Pancreas (tissue), 10 donors: ENCODE data around the gene ANP32D. TPM values are rescaled to one million over a fixed set of nuclear protein-coding genes. Genes with fewer than 3 reads are reported as not detected.
"Not testable (repeated sequence)": the region's sequence is repeated elsewhere in the genome, so short reads cannot be mapped to it uniquely, and the experiment has no call there.

ENCODE experiments used
- ATAC-seq, 4 donors: fragments of 200-7000 bp; cut with Tn5 transposase; one replicate each; pipeline versions ENCODE4 v1.8.0 to v1.9.1; 2020; ENCODE audit warnings: mild to moderate bottlenecking in 4 of 4, moderate library complexity in 4 of 4
- DNase-seq, 6 donors: peaks; one replicate each; pipeline ENCODE4 v3.0.0-alpha.2; 2020
- FAIRE-seq: peaks from 2 replicates; lab custom pipeline; 2012; peaks lifted over from hg19 to GRCh38; lab: Jason Lieb, UNC
- H3K27ac ChIP-seq, 4 donors: fragments of 200-600 bp; sonication (generic); 1 replicate in 3 of 4; 2 replicates in 1 of 4; pipeline versions ENCODE4 v1.5.0 to v1.8.0; 2020
- H3K27me3 ChIP-seq, 4 donors: fragments of 200-600 bp; one replicate each; pipeline ENCODE4 v1.8.0; 2021
- H3K36me3 ChIP-seq, 3 donors: fragments of 200-600 bp; sonication (generic) in 1 of 3; one replicate each; pipeline versions ENCODE4 v1.5.0 to v1.8.0; 2020 to 2021
- H3K4me1 ChIP-seq, 3 donors: fragments of 200-600 bp; one replicate each; pipeline ENCODE4 v1.8.0; 2021
- H3K4me3 ChIP-seq, 4 donors: fragments of 200-600 bp; sonication (generic) in 2 of 4; one replicate each; pipeline versions ENCODE4 v1.5.0 to v1.8.0; 2020 to 2021
- H3K9me3 ChIP-seq, 4 donors: fragments of 200-600 bp; one replicate each; pipeline ENCODE4 v1.8.0; 2021
- CTCF ChIP-seq, 4 donors: fragments of 200-600 bp; sonication (generic) in 3 of 4; IDR thresholded peaks; one replicate each; pipeline versions ENCODE4 v1.5.0 to v1.8.0; 2021; ENCODE audit warnings: antibody characterized with exemption in 4 of 4
- WGBS, 2 donors: extraction: QIAGEN DNeasy Blood & Tissue Kit; methylation state at CpG; one replicate each; pipeline ENCODE4 v1.1.7; 2013; 5-methylcytosine and 5-hydroxymethylcytosine counted together
- intact Hi-C, 3 donors: fragments of 100-400 bp; cut with DNase I; formaldehyde crosslinking; loops; one replicate each; pipeline versions ENCODE4 v1.11.1 to v1.14.2; 2022
- polyA plus RNA-seq, 2 donors: library from polyadenylated mRNA; stranded (reverse); fragments of 200-250 nt; gene quantifications; one replicate each; pipeline ENCODE4 v1.2.3, GENCODE V29; 2013
- total RNA-seq, 6 donors: library from RNA; stranded (reverse); fragmentation: NEBNext Ultra II Directional in 4 of 6; extraction: Animal tissue kit (Norgen Biotek cat#: 25700) in 4 of 6; gene quantifications; one replicate each; pipeline versions ENCODE4 v1.2.1 to v1.2.4, GENCODE V29; 2021 to 2023
- donor health status: healthy with polysubstance abuse.
- donor health status: DM: no; HTN: no; CAD: no; lungs with moderate emphysema.
- donor health status: DM: no; HTN: no; CAD: no.
- donor health status: control.
- donor health status: control.
- donor health status: Bipolar disorder and iron deficiency.
- donor health status: DM: yes; HTN: yes; CAD: no.
- donor health status: DM: no; HTN: no; CAD: no.
- donor health status: DM: no; HTN: no; CAD: no.
- donor health status: DM: yes; HTN: yes; CAD: no.

Gene ANP32D
- total and polyA plus RNA-seq, 8 donors, result 0.16 TPM; not detected in 7

GRCh38 chr12:48454667-48455066 is 17.7 kb upstream of the ANP32D start:
- Histone ChIP-seq H3K4me3 (no peak overlapping the region), H3K36me3 (no peaks in the 10 kb centered on the region), H3K4me1 (no peaks in the 10 kb centered on the region), H3K9me3 (no peaks in the 10 kb centered on the region), H3K27me3 (no peaks in the 10 kb centered on the region), H3K27ac (no peak overlapping the region)
- DNase-seq, result no peak
- peak in 1 of 4 donors; percentile 45 for ATAC-seq
- WGBS, 2 donors, result 77 to 92% methylated on average over 1 of the region's 1 CpG
- FAIRE-seq, result no peak
- no peak for TF ChIP-seq CTCF (IDR thresholded peaks at IDR 0.05)
- intact Hi-C loops, result no loop called here

GRCh38 chr12:48455116-48455515 is 17.2 kb upstream of the ANP32D start:
- Histone ChIP-seq H3K27ac (no peak overlapping the region), H3K4me1 (no peaks in the 10 kb centered on the region), H3K36me3 (no peaks in the 10 kb centered on the region), H3K4me3 (no peak overlapping the region), H3K9me3 (no peaks in the 10 kb centered on the region), H3K27me3 (no peaks in the 10 kb centered on the region)
- ATAC-seq, result no peak
- 54 to 57% methylated on average over 2 of the region's 2 CpGs for WGBS, 2 donors
- DNase-seq, result no peak
- no peak for TF ChIP-seq CTCF (IDR thresholded peaks at IDR 0.05)
- FAIRE-seq, result no peak
- intact Hi-C loops, result no loop called here

- ATAC-seq, result no peak
- no peak overlapping the region for H3K27ac ChIP-seq
- no peak overlapping the region for H3K4me3 ChIP-seq
- no peaks in the 10 kb centered on the region for H3K4me1 ChIP-seq
- intact Hi-C loops, result no loop called here
- no peaks in the 10 kb centered on the region for H3K9me3 ChIP-seq
- no peaks in the 10 kb centered on the region for H3K27me3 ChIP-seq
- FAIRE-seq, result no peak
- H3K36me3 ChIP-seq, result no peaks in the 10 kb centered on the region
- 78 to 83% methylated on average over 6 of the region's 6 CpGs for WGBS, 2 donors
- TF ChIP-seq CTCF (IDR thresholded peaks at IDR 0.05), result no peak
- no peak for DNase-seq
These were observed 13.1 kb upstream of the ANP32D start for GRCh38 chr12:48459259-48459658.

- FAIRE-seq, DNase-seq, H3K27ac ChIP-seq, H3K36me3 ChIP-seq, ATAC-seq, H3K4me3 ChIP-seq, H3K4me1 ChIP-seq, H3K27me3 ChIP-seq, H3K9me3 ChIP-seq, intact Hi-C loops: not testable (repeated sequence)
- WGBS, 2 donors, result 72 to 79% methylated on average over 9 of the region's 9 CpGs
These were observed 3.3 kb upstream of the ANP32D start for GRCh38 chr12:48469027-48469426.

GRCh38 chr12:48473061-48473460 is 702 bp downstream of the ANP32D start:
- Histone ChIP-seq H3K4me3 (no peak overlapping the region), H3K36me3 (no peaks in the 10 kb centered on the region), H3K27ac (no peak overlapping the region), H3K27me3 (no peaks in the 10 kb centered on the region), H3K4me1 (no peaks in the 10 kb centered on the region), H3K9me3 (no peaks in the 10 kb centered on the region)
- DNase-seq (no peak), FAIRE-seq (no peak), ATAC-seq (no peak)
- intact Hi-C loops, result no loop called here
- no peak for TF ChIP-seq CTCF (IDR thresholded peaks at IDR 0.05)
- 58 to 60% methylated on average over 9 of the region's 9 CpGs for WGBS, 2 donors

- DNase-seq, FAIRE-seq, H3K36me3 ChIP-seq, H3K4me1 ChIP-seq, intact Hi-C loops, H3K4me3 ChIP-seq, H3K27me3 ChIP-seq, H3K9me3 ChIP-seq, H3K27ac ChIP-seq, ATAC-seq: not testable (repeated sequence)
- WGBS, 2 donors, result 61 to 68% methylated on average over 11 of the region's 11 CpGs
These were observed 2.1 kb downstream of the ANP32D start for GRCh38 chr12:48474497-48474896.
